ENCODE results near the gene GCH1.

Gene GCH1

DNA sequence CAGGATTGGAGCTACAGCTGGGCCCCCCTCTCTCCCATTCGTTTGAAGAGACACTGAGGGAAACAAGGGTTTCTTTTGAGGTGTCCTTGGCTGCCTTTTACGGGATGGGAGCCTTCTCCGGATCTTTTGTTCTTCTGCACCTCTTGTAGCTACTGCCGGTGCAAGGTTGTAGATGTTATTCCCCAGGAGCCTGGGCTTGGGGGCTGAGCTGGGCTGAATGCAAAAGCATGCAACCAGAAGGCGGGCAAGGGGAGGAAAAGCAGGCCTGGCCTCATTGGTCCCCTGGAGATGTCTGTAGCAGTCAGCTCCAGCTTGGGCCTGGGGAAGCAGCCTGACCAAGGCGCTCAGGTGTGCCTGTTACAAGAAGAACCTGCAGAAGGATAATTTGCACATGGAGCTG is 110.3 kb downstream of the GCH1 start:
- peaks cover 38% of the 10 kb centered on the region for H3K36me3 ChIP-seq (ENCODE audit: control insufficient read depth, insufficient read depth, low read length, severe bottlenecking)
- no peak for DNase-seq (ENCODE audit: low read depth)

More for the DNA sequence above, 110.3 kb downstream of the GCH1 start:
- Histone ChIP-seq H3K4me1 (ENCODE audit: control insufficient read depth, insufficient read depth, low read length) (peaks cover 5% of the 10 kb centered on the region), H3K9me3 (ENCODE audit: control insufficient read depth, low read length) (peaks cover 7% of the 10 kb centered on the region), H3K9ac (ENCODE audit: low read length) (no peak overlapping the region), H3K27me3 (replicated peaks; ENCODE audit: control insufficient read depth, insufficient read depth, low read length) (no peaks in the 10 kb centered on the region), H3K4me3 (ENCODE audit: low read length) (no peak overlapping the region)

All from adipocyte (in vitro differentiated cells).